Measurements from ENCODE around the gene STK16.
"Not testable (repeated sequence)": the region's sequence is repeated elsewhere in the genome, so short reads cannot be mapped to it uniquely, and the experiment has no call there.

STK16 gene, protein sequence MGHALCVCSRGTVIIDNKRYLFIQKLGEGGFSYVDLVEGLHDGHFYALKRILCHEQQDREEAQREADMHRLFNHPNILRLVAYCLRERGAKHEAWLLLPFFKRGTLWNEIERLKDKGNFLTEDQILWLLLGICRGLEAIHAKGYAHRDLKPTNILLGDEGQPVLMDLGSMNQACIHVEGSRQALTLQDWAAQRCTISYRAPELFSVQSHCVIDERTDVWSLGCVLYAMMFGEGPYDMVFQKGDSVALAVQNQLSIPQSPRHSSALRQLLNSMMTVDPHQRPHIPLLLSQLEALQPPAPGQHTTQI

DNA sequence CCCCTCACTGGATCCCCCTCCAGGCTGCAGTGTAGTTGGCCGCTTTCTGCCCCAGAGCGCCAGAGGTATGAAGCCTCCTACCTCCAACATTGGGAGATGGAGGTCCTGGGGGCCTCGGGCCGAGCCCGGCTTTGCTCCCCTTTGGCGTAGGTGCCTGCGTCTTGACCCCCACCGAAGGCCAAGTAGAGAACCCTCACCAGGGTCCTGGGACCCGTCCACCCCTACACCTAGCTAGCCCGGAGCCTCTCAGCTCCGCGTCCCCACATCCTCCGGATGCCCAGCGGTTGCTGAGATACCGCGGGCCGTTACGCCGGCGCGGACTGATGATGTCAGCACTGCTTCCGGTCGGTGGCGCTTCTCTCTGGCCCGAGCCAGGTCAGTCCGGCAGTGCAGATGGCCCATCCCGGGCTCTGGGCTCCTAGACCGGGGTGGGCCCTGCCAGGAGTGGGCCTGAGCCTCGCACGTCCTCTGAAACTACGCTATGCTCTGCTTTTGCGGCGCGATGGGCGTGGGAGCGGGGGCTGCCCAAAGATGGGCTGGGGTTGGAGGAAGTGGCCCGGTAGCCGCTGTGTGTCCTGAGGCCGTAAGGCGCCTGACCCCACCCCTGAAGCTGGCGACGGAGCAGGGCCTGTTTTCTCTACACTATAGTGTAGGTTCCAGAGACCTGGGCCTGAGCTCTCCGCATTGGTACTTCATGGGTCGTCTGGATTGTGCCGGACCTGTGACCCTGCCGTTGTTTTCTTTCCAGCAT is at the start of gene STK16, which contains the start of gene GLB1L:
STK16 (plus strand) TSS at position 332 of the 751 bp plus-strand sequence. CDS start 521 bp downstream, outside the sequence.
GLB1L (minus strand) TSS at position 297 of the 751 bp plus-strand sequence. CDS start 1,871 bp downstream, outside the sequence.
- Histone ChIP-seq H3K9ac (ENCODE audit: low read depth, low read length) (peak within 1 kb of the TSS; percentile 88), H3K4me3 (ENCODE audit: low read depth, low read length) (peak within 1 kb of the TSS; percentile 90), H3K4me1 (ENCODE audit: control insufficient read depth, insufficient read depth, low read length) (peaks cover 4% of the 10 kb centered on the region), H3K9me3 (ENCODE audit: control insufficient read depth, insufficient read depth, low read length) (no peaks in the 10 kb centered on the region), H3K27me3 (ENCODE audit: control insufficient read depth, insufficient read depth, low read length) (no peaks in the 10 kb centered on the region), H3K27ac (ENCODE audit: low read depth, low read length) (peak within 1 kb of the TSS; percentile 88), H3K36me3 (ENCODE audit: control insufficient read depth, insufficient read depth, low read length) (peaks cover 24% of the 10 kb centered on the region)

DNA sequence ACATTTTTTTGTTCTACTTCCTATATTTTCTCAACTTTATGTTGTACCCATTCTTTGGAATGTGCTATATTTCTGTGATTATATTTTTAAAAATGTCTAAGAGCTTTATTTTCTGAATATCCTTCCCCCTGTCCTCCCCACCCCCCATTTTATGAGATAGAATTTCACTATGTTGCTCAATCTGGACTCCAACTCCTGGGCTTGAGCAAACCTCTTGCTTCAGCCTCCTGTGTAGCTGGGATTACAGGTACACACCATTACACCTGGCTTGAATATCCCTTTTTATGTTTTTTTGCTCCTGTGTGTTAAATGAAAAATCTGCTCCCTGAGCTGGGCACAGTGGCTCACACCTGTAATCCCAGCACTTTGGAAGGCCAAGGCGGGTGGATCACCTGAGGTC is 47.9 kb upstream of the STK16 start:
- H3K4me1 ChIP-seq (ENCODE audit: control insufficient read depth, insufficient read depth, low read length), result no peaks in the 10 kb centered on the region
- no peaks in the 10 kb centered on the region for H3K9me3 ChIP-seq (ENCODE audit: control insufficient read depth, insufficient read depth, low read length)
- H3K27ac ChIP-seq (ENCODE audit: low read depth, low read length), result no peak overlapping the region
- no peaks in the 10 kb centered on the region for H3K27me3 ChIP-seq (ENCODE audit: control insufficient read depth, insufficient read depth, low read length)
- H3K4me3 ChIP-seq (ENCODE audit: low read depth, low read length), result no peak overlapping the region
- no peaks in the 10 kb centered on the region for H3K36me3 ChIP-seq (ENCODE audit: control insufficient read depth, insufficient read depth, low read length)
- H3K9ac ChIP-seq (ENCODE audit: low read depth, low read length), result no peak overlapping the region

DNA sequence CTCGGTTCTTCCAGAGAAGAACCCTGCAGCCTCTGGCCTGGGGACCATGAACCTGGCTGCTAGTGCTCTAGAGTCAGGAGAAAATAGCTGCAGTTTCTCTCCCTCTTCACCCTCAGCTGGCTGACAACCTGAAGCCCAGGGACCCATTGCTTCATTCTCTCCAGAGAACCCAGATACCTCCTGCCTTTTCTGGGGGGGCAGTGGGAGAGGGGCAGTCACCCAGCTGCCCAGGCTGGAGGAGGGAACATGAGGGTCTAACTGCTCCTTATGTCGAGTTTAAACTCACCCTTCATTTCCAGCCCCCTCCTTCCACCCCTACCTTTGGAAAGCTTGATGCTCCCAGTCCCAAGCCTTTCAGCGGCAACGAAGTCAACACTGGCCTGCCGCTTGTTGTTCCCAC is 46.3 kb upstream of the STK16 start:
- Histone ChIP-seq H3K27ac (ENCODE audit: low read depth, low read length) (no peak overlapping the region), H3K27me3 (ENCODE audit: control insufficient read depth, insufficient read depth, low read length) (no peaks in the 10 kb centered on the region), H3K4me1 (ENCODE audit: control insufficient read depth, insufficient read depth, low read length) (no peaks in the 10 kb centered on the region), H3K4me3 (ENCODE audit: low read depth, low read length) (no peak overlapping the region), H3K9me3 (ENCODE audit: control insufficient read depth, insufficient read depth, low read length) (no peaks in the 10 kb centered on the region), H3K36me3 (ENCODE audit: control insufficient read depth, insufficient read depth, low read length) (no peaks in the 10 kb centered on the region), H3K9ac (ENCODE audit: low read depth, low read length) (no peak overlapping the region)

DNA sequence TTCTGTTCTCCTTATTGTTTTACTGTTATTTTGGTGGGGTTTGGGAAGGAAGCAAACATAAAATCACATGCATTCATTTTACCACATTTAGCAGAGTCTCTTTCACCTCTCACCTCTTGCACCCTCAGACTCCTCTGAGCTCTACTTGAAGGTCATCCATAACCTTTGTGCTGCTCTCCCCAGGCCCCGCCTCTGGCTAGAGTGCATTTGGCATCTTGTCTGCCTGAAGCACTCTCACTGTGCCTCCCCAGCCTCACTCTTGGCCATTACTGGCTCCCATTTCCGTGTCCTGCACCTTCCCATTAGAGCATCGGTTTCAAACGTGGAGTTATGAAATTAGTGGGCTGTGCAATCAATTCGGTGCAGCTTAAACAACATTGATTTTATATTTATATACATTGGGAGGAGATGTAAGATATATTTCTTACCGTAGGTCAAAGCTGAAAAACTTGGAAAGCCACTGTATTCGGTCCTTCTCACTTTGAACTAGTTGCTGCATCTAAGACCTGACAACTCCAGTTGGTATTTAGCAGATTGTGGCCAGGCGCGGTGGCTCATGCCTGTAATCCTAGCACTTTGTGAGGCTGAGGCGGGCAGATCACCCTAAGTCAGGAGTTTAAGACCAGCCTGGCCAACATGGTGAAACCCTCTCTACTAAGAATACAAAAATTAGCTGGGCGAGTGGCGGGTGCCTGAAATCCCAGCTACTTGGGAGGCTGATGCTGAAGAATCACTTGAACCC is 45.6 kb upstream of the STK16 start:
- H3K4me3 ChIP-seq (ENCODE audit: low read depth, low read length), result no peak overlapping the region
- H3K4me1 ChIP-seq (ENCODE audit: control insufficient read depth, insufficient read depth, low read length), result no peaks in the 10 kb centered on the region
- no peaks in the 10 kb centered on the region for H3K27me3 ChIP-seq (ENCODE audit: control insufficient read depth, insufficient read depth, low read length)
- H3K9ac ChIP-seq (ENCODE audit: low read depth, low read length), result no peak overlapping the region
- H3K27ac ChIP-seq (ENCODE audit: low read depth, low read length), result no peak overlapping the region
- H3K9me3 ChIP-seq (ENCODE audit: control insufficient read depth, insufficient read depth, low read length), result no peaks in the 10 kb centered on the region
- no peaks in the 10 kb centered on the region for H3K36me3 ChIP-seq (ENCODE audit: control insufficient read depth, insufficient read depth, low read length)

DNA sequence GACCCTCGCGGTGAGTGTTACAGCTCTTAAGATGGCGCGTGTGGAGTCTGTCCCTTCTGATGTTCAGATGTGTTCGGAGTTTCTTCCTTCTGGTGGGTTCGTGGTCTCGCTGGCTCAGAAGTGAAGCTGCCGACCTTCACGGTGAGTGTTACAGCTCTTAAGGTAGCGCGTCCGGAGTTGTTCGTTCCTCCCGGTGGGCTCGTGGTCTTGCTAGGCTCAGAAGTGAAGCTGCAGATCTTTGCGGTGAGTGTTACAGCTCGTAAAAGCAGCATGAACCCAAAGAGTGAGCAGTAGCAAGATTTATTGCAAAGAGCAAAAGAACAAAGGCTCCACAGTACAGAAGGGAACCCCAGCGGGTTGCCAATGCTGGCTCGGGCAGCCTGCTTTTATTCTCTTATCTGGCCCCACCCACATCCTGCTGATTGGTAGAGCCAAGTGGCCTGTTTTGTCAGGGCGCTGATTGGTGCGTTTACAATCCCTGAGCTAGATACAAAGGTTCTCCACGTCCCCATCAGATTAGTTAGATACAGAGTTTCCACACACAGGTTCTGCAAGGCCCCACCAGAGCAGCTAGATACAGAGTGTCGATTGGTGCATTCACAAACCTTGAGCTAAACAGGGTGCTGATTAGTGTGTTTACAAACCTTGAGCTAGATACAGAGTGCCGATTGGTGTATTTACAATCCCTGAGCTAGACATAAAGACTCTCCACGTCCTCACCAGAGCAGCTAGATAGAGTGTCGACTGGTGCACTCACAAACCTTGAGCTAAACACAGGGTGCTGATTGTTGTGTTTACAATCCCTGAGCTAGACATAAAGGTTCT is 44.6 kb upstream of the STK16 start:
- not testable (repeated sequence) for H3K27ac ChIP-seq (ENCODE audit: low read depth, low read length); H3K9me3 ChIP-seq (ENCODE audit: control insufficient read depth, insufficient read depth, low read length); H3K4me1 ChIP-seq (ENCODE audit: control insufficient read depth, insufficient read depth, low read length); H3K36me3 ChIP-seq (ENCODE audit: control insufficient read depth, insufficient read depth, low read length); H3K4me3 ChIP-seq (ENCODE audit: low read depth, low read length); H3K27me3 ChIP-seq (ENCODE audit: control insufficient read depth, insufficient read depth, low read length); H3K9ac ChIP-seq (ENCODE audit: low read depth, low read length)

DNA sequence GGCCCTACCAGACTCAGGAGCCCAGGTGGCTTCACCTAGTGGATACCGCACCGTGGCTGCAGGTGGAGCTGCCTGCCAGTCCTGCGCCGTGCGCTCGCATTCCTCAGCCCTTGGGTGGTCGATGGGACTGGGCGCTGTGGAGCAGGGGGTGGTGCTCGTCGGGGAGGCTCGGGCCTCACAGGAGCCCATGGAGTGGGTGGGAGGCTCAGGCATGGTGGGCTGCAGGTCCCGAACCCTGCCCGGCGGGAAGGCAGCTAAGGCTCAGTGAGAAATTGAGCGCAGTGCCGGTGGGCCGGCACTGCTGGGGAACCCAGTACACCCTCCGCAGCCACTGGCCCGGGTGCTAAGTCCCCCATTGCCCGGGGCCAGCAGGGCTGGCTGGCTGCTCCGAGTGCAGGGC is 43.9 kb upstream of the STK16 start:
- H3K27me3 ChIP-seq (ENCODE audit: control insufficient read depth, insufficient read depth, low read length); H3K36me3 ChIP-seq (ENCODE audit: control insufficient read depth, insufficient read depth, low read length); H3K4me1 ChIP-seq (ENCODE audit: control insufficient read depth, insufficient read depth, low read length); H3K4me3 ChIP-seq (ENCODE audit: low read depth, low read length); H3K27ac ChIP-seq (ENCODE audit: low read depth, low read length); H3K9me3 ChIP-seq (ENCODE audit: control insufficient read depth, insufficient read depth, low read length); H3K9ac ChIP-seq (ENCODE audit: low read depth, low read length): not testable (repeated sequence)

DNA sequence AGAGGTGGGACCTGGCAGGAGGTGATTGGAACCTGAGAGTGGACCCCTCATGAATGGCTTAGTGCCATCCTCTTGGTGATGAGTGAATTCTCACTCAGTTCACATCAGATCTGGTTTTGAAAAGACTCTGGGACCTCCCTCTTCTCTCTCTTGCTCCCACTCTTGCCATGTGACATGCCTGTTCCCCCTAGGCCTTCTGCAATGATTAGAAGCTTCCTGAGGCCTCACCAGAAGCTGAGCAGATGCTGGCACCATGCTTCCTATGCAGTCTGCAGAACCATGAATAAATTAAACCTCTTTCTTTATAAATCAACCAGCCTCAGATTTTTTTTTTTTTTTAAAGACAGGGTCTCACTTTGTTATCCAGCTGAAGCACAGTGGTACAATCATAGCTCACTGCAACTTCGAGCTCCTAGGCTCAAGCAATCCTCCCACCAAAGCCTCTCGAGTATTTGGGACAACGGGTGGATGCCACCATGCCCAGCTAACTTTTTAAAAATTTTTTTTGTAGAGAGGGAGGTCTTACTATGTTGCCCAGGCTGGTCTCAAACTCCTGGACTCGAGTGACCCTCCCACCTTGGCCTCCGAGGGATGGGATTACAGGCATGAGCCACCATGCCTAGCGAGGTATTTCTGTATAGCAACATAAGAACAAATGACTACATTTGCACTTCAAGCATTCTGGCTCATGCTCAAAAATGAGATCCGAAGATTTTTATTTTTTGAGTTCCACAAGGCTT is 40.7 kb upstream of the STK16 start:
- H3K4me3 ChIP-seq (ENCODE audit: low read depth, low read length), result no peak overlapping the region
- H3K27ac ChIP-seq (ENCODE audit: low read depth, low read length), result no peak overlapping the region
- no peak overlapping the region for H3K9ac ChIP-seq (ENCODE audit: low read depth, low read length)
- H3K36me3 ChIP-seq (ENCODE audit: control insufficient read depth, insufficient read depth, low read length), result peaks cover 19% of the 10 kb centered on the region
- H3K27me3 ChIP-seq (ENCODE audit: control insufficient read depth, insufficient read depth, low read length), result no peaks in the 10 kb centered on the region
- H3K4me1 ChIP-seq (ENCODE audit: control insufficient read depth, insufficient read depth, low read length), result 0 out of 2 replicates have a peak, but pooled peaks cover 5% of the 10 kb centered on the region
- no peaks in the 10 kb centered on the region for H3K9me3 ChIP-seq (ENCODE audit: control insufficient read depth, insufficient read depth, low read length)

DNA sequence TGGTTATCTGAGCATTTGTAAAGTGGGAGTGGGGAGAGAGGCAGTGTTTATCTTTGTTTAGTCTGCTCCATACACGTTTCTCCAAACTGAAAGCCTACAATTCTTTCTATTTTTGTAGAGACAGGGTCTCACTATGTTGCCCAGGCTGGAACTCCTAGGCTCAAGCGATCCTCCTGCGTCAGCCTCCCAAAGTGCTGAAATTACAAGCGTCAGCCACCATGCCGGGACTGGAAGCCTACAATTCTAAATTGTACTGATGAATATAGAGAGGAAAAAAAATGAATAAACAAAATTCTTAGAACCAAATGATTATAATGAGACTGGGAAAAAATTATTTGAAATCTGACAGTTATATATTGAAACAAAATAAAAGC is 40.1 kb upstream of the STK16 start:
- Histone ChIP-seq H3K4me1 (ENCODE audit: control insufficient read depth, insufficient read depth, low read length) (0 out of 2 replicates have a peak, but pooled peaks cover 5% of the 10 kb centered on the region), H3K36me3 (ENCODE audit: control insufficient read depth, insufficient read depth, low read length) (peaks cover 24% of the 10 kb centered on the region), H3K9me3 (ENCODE audit: control insufficient read depth, insufficient read depth, low read length) (no peaks in the 10 kb centered on the region), H3K4me3 (ENCODE audit: low read depth, low read length) (no peak overlapping the region), H3K27ac (ENCODE audit: low read depth, low read length) (no peak overlapping the region), H3K9ac (ENCODE audit: low read depth, low read length) (no peak overlapping the region), H3K27me3 (ENCODE audit: control insufficient read depth, insufficient read depth, low read length) (no peaks in the 10 kb centered on the region)

DNA sequence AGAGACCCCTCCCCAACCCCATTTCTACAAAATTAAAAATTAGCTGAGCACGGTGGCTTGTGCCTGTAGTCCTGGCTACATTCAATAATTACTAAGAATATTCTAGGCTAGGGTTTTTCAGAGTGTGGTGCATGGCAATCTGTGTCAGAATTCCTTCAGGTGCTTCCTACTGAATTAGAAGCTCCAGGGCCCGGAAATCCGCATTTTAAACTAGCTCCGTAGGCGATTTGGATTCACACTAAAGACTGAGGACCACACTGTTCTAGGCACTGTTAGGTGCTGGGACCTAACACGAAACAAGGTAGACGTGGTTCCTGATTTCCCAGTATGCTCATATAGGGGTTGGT is 39.3 kb upstream of the STK16 start:
- Histone ChIP-seq H3K27me3 (ENCODE audit: control insufficient read depth, insufficient read depth, low read length) (no peaks in the 10 kb centered on the region), H3K36me3 (ENCODE audit: control insufficient read depth, insufficient read depth, low read length) (peaks cover 32% of the 10 kb centered on the region), H3K27ac (ENCODE audit: low read depth, low read length) (no peak overlapping the region), H3K9ac (ENCODE audit: low read depth, low read length) (peak overlapping the region; percentile 47; the same call in 1 of the 2 replicates), H3K9me3 (ENCODE audit: control insufficient read depth, insufficient read depth, low read length) (no peaks in the 10 kb centered on the region), H3K4me3 (ENCODE audit: low read depth, low read length) (peak overlapping the region; percentile 72), H3K4me1 (ENCODE audit: control insufficient read depth, insufficient read depth, low read length) (0 out of 2 replicates have a peak, but pooled peaks cover 5% of the 10 kb centered on the region)
